Thoracic aorta (tissue), 2 donors: ENCODE data around the gene MYOF. TPM values are rescaled to one million over a fixed set of nuclear protein-coding genes. Genes with fewer than 3 reads are reported as not detected.

Source experiments
- ATAC-seq: fragments of 150-250 bp; one replicate; pipeline ENCODE4 v1.8.0; 2017; ENCODE audit warnings: low read depth; ENCODE audit not compliant: insufficient number of reproducible peaks, low FRiP score
- DNase-seq: peaks from one replicate; pipeline ENCODE4 v3.0.0-alpha.2; 2020; ENCODE audit warnings: low spot score
- H3K27ac ChIP-seq, 2 donors: fragments of 200-600 bp; sonication (generic); 1 replicate in 1 of 2; 2 replicates in 1 of 2; pipeline ENCODE4 v1.5.1; 2016; ENCODE audit warnings: mild to moderate bottlenecking in 2 of 2, moderate library complexity in 2 of 2
- H3K27me3 ChIP-seq: fragments of 200-600 bp; sonication (generic); replicated peaks from 2 replicates; pipeline ENCODE4 v1.6.0; 2016; ENCODE audit warnings: mild to moderate bottlenecking; ENCODE audit not compliant: insufficient read depth
- H3K36me3 ChIP-seq: fragments of 200-600 bp; sonication (generic); one replicate; pipeline ENCODE4 v1.5.1; 2016
- H3K4me1 ChIP-seq, 2 donors: fragments of 200-600 bp; sonication (generic); 1 replicate in 1 of 2; 2 replicates in 1 of 2; pipeline versions ENCODE4 v1.5.1 to v1.6.0; 2016; ENCODE audit warnings: low read depth in 2 of 2, mild to moderate bottlenecking in 1 of 2; ENCODE audit not compliant: control insufficient read depth in 1 of 2
- H3K4me3 ChIP-seq: fragments of 200-600 bp; sonication (generic); 2 replicates; pipeline ENCODE4 v1.5.1; 2016; ENCODE audit warnings: mild to moderate bottlenecking
- H3K9me3 ChIP-seq: fragments of 200-600 bp; sonication (generic); 2 replicates; pipeline ENCODE4 v1.5.1; 2016
- CTCF ChIP-seq: fragments of 200-600 bp; sonication (generic); IDR thresholded peaks from one replicate; pipeline ENCODE4 v1.5.1; 2019; ENCODE audit warnings: antibody characterized with exemption
- total RNA-seq, 2 donors: library from RNA; depleted of rRNA; stranded (reverse); fragments of >200 nt; gene quantifications; one replicate each; pipeline versions ENCODE4 v1.1.0 to v1.2.3, GENCODE V29; 2016

Gene MYOF
- total RNA-seq, 2 donors from 2014 or later, result 132 to 138 TPM

- peak; percentile 61 for ATAC-seq
- peaks cover 33 to 63% of the 10 kb centered on the region in 2 donors for H3K4me1 ChIP-seq
- no peaks in the 10 kb centered on the region for H3K27me3 ChIP-seq
- H3K4me3 ChIP-seq, result no peak overlapping the region
- DNase-seq, result no peak
- H3K36me3 ChIP-seq, result peaks cover 6% of the 10 kb centered on the region
- no peak for TF ChIP-seq CTCF
- peak overlapping the region; percentile 72 to 73 for H3K27ac ChIP-seq
- no peaks in the 10 kb centered on the region for H3K9me3 ChIP-seq
Measured at GRCh38 chr10:93383562-93383981, 98.6 kb downstream of the MYOF start.

GRCh38 chr10:93379731-93380575 is 102.2 kb downstream of the MYOF start:
- Histone ChIP-seq H3K36me3 (peaks cover 2% of the 10 kb centered on the region), H3K4me1 (peaks cover 42 to 66% of the 10 kb centered on the region in 2 donors), H3K4me3 (no peak overlapping the region), H3K27me3 (no peaks in the 10 kb centered on the region), H3K9me3 (no peaks in the 10 kb centered on the region), H3K27ac (peak overlapping the region; percentile 68 to 79)
- ATAC-seq (peak; percentile 32), DNase-seq (no peak)
- TF ChIP-seq CTCF, result no peak

GRCh38 chr10:93378997-93379730 is 103.0 kb downstream of the MYOF start:
- Histone ChIP-seq H3K4me1 (peaks cover 39 to 58% of the 10 kb centered on the region in 2 donors), H3K36me3 (peaks cover 8% of the 10 kb centered on the region), H3K4me3 (no peak overlapping the region), H3K27me3 (no peaks in the 10 kb centered on the region), H3K9me3 (no peaks in the 10 kb centered on the region), H3K27ac (peak overlapping the region; percentile 68 to 79)
- DNase-seq (no peak), ATAC-seq (no peak)
- TF ChIP-seq CTCF, result no peak

GRCh38 chr10:93378039-93378438 is 104.1 kb downstream of the MYOF start:
- no peaks in the 10 kb centered on the region for H3K27me3 ChIP-seq
- TF ChIP-seq CTCF, result no peak
- H3K36me3 ChIP-seq, result peaks cover 13% of the 10 kb centered on the region
- ATAC-seq, result no peak
- no peak for DNase-seq
- no peak overlapping the region for H3K4me3 ChIP-seq
- H3K4me1 ChIP-seq, result peaks cover 30 to 47% of the 10 kb centered on the region in 2 donors
- peak overlapping the region in 1 of 2 donors; percentile 90 for H3K27ac ChIP-seq
- no peaks in the 10 kb centered on the region for H3K9me3 ChIP-seq
